ENCODE data around the gene NUDCD3.

NUDCD3 gene

DNA sequence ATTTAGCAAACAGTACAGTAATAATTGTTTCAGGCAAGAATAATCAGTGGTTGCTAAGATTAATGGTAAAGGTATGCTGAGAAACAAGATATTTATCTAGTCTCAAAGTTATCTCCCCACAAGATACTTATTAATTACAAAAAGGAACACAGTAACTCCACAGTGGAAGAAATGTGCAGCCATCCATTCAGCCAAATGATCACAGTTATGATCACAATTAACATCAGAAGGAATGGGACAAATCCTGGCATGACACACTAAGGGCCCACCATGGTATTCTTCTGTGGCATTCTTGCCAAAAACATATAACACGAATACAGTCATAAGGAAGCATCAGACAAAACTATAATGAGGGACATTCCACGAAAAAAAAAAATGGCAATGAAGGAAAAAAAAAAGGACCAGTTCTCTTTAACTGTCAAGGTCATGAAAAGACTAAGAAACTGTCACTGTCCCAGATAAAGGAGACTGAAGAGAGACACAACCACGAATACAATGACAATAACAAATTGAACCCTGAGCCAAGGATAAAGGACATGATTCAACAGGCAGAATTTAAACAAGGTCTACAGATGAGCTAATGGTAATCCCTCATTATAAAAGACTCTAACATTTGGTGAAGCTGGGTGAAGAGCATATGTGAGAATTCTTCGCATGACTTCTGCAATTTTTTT lies 20.9 kb downstream of the NUDCD3 start:
- peak overlapping the region; percentile 58 for H3K27ac ChIP-seq
- TF ChIP-seq CTCF (conservative IDR thresholded peaks at IDR 0.05): no peak

GRCh38 chr7:44467217-44467548 lies 23.3 kb downstream of the NUDCD3 start:
- no peak overlapping the region for H3K27ac ChIP-seq
- no peak for TF ChIP-seq CTCF (conservative IDR thresholded peaks at IDR 0.05)

- no peak overlapping the region for H3K27ac ChIP-seq
- TF ChIP-seq CTCF (conservative IDR thresholded peaks at IDR 0.05): no peak
Measured at GRCh38 chr7:44466300-44467216, 23.9 kb downstream of the NUDCD3 start.

DNA sequence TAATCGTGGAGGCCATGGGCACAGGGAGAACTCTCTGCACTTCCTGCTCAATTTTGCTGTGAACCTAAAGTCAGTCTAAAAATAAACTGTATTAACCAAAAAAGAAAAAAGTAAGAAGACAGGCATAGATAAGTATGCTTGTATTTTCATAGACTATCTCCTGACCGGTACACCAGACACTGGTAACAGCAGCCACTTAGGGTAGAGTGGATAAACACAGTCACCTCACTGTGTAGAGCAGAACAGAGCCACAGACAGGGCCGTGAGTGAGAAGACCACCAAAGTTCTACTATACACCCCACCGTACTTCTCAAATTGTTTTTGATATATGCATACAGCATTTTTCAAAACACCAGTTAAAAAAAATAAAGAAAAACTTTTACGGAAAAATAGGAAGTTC lies 25.0 kb downstream of the NUDCD3 start:
- TF ChIP-seq CTCF (conservative IDR thresholded peaks at IDR 0.05): no peak
- H3K27ac ChIP-seq: no peak overlapping the region

- H3K27ac ChIP-seq: no peak overlapping the region
- peak; percentile 67 for TF ChIP-seq CTCF (conservative IDR thresholded peaks at IDR 0.05)
Measured at GRCh38 chr7:44463169-44463808, 27.2 kb downstream of the NUDCD3 start.

GRCh38 chr7:44461387-44461786 lies 29.1 kb downstream of the NUDCD3 start:
- H3K27ac ChIP-seq: no peak overlapping the region
- no peak for TF ChIP-seq CTCF (conservative IDR thresholded peaks at IDR 0.05)

DNA sequence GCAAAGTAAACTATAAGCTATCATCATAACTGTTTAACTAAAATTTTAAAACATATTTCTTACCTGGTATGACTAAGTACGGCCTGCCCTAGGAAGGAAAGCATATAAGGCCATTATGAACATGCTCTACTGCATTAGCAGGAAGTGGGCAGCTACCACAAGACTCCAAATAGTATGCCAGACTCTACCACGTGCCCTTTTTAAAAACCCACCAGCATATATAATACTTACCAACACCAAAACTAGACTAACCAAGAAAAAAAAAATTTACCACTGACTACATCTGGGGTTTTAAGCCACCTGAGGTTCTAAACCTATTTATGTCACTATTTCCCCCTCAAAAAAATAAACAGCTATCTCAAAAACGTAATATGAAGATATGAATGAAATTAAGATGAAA lies 30.1 kb downstream of the NUDCD3 start:
- H3K27ac ChIP-seq: no peak overlapping the region
- TF ChIP-seq CTCF (conservative IDR thresholded peaks at IDR 0.05): no peak
